ENCODE results near the gene NMUR1.

The NMUR1 gene

DNA sequence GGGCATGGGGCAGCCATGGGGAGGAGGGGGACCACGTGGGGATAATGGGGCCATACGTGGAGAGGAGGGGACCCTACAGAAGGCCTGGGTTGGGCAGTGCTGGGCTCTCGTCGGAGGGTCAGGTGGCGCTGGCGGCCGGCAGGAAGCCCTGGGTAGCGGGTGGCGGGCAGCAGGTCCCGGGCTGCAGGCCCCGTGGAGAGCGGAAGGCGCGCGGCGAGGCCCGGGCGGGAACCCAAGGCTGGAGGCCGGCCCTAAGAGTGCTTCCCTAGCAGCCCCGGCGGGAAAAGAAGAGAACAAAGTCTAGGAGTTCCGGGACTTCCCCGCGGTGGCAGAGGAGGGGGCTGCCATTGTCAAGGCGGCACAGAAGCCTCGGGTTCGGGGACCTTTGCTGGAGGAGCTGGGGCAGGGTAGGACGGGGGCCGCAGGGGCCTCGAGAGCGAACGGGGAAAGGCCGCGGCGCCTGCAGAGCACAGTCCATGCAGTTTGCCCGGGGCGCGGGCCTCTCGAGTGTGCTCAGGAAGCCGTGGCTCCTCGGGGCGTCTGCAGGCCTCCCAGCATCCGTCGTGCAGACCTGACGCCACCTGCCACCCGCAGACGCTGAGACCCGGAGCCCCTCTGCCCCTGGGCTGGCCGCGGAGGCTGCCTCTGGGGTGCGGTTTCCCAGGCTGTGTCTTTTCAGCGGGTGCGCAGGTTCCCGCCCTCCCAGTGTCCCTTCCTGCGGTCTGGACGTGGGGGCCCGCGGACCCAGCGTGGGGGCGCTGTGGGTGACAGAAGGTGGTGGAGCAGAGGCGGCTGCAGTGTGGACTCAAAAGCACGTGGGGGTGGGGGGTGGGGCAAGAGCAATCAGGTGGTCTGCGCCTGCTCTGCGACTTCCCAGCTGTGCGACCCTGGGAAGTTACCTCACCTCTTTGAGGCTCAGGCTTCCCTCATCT is 46.6 kb downstream of the NMUR1 start:
- DNase-seq = peak; percentile 32

DNA sequence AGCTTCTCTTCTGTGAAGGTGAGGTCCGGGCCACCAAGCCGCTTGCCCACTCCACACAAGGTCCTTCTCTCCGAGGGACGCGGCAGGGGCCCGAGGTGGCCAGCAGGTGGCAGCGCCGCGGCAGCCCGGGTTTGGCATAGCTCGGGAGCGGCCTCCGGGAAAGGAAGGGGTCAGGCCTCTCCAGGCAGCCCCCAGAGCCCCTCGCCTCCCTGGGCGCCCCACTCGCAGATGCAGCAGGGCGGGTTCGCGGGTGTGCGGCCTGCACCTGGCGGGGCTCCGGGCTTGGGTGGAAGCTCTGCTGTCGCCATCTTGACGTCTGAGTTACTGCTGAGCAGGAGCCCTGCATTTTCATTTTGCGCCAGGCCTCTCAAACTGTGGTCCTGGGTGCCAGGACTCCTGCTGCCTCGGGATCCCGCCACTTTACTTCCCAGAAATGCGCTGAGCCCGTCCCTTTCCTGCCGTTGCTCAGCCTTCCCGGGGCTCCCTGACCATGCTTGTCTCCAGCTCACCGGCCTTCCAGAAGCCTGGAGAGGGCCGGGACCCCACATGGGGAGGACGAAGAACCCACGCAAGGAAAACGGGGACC is 47.3 kb downstream of the NMUR1 start:
- DNase-seq = peak; percentile 65

DNA sequence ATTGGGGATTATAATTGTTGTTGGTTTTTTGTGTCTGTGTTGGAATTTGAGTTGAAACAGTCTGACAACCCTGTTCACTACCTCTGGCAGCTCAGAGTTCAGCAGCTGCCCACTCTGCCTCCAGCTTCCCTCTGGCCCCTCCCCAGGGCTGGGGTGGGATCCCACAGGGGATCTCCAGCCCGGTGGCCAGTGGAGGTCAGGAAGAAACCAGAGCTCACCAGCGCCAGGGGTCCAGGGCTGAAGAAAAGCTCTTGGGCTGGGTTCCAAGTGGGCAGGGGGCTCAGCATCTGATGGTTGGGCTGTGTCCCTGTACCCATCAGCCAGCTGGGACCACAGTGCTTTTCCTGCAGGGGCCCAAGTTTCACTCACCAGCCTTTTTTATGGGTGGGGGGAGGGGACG is 49.5 kb downstream of the NMUR1 start:
- DNase-seq = no peak

DNA sequence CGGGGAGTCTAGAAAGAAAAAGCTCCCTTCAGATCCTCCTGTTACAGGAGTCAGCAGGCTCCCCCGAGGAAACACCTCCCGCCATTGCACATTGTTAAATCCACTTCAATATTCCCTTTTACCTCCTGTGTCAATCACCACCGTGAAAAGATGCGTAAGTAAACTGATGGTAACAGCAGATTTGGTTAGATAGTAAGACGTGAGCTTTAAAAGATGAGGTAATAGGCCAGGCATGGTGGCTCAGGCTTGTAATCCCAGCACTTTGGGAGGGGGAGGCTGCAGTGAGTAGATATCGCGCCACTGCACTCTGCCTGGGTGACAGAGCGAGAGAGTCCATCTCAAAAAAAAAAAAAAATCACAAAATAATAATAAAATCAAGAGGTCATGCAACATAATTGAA is 50.8 kb downstream of the NMUR1 start:
- DNase-seq = no peak

DNA sequence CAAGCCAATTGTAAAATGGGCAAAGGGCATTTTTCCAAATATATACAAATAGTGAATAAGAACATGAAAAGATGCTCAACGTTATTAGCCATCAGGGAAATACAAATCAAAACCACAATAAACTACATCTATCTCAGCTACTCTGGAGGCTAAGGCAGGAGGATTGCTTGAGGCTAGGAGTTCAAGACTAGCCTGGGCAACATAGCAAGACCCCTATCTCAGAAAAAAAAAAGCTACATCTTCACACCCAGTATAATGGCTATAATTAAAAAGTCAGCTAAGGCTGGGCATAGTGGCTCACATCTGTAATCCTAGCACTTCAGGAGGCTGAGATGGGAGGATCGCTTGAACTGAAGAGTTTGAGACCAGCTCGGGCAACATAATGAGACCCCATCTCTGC is 53.3 kb downstream of the NMUR1 start:
- no peak for DNase-seq

DNA sequence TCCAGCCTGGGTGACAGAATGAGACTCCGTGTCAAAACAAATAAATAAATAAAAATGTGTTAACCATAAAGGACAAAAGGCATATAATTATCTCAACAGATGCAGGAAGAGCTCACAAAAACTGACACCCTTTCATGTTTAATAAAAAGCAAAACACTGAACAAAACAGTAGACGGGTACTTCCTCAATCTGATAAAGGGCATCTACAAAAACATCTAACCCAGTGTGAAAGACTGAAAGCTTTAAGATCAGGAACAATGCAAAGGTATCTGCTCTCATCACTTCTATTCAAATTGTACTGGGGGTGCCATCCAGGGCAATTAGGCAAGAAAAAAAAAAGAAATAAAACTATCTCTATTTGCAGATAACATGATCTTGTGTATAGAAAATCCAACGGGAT is 54.3 kb downstream of the NMUR1 start:
- no peak for DNase-seq
